EL (cell line): ENCODE data around the gene IGFL4.
A peak's percentile ranks its signal among the peaks of the same experiment; 100 is the strongest.

Source experiments
- DNase-seq: peaks from one replicate; pipeline ENCODE4 v3.0.0-alpha.2; 2016

IGFL4 gene

DNA sequence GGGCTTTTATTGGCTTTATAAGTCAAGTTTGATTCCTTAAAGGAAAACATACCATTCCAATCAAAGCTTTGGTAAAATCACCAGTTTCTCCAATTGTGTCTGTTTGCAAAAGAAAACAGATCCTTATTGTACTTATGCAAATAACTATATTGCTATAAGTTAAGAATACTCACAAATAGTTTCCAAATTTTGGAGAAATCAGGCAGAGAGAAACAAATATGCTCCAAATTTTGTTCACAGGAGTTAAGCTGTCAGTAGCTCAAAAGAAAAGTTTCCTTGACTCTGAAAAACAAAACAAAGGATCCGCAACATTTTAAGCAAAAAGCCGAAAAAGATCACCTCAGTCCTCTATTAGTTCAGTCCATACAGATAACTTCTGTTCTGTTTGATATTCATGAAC is 19.2 kb upstream of the IGFL4 start:
- DNase-seq, result no peak

DNA sequence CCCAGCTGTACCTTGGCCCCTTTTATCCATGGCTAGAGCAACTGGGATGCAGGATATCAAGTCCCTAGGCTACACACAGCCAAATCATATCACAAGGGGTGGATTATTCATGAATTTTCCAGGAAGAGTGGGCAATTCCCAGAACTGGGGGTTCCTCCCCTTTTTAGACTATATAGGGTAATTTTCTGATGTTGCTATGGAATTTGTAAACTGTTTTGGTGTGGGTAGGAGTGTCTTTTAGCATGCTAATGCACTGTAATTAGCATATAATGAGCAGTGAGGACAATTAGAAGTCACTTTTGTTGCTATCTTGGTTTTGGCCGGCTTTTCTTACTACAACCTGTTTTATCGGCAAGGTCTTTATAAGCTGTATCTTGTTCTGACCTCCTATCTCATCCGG is 18.0 kb upstream of the IGFL4 start:
- no peak for DNase-seq

DNA sequence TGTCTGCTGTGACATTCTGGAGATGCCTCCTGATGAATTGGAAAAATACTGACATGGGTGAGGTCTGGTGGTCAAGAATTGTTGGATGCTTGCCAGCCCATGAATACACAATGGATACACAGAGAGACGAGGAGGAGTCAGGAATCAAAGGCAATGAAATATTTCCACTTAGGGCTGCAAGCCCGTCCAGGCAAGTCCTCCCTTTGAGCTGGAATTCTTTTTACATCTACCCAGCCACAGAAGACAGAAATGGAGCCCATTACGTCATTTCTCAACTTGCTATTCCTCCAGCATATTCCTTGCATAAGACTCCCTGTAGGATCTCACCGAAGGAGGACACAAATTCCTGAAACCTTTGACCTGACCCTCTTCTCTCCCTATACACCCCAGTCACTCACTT is 15.7 kb upstream of the IGFL4 start:
- DNase-seq, result no peak

DNA sequence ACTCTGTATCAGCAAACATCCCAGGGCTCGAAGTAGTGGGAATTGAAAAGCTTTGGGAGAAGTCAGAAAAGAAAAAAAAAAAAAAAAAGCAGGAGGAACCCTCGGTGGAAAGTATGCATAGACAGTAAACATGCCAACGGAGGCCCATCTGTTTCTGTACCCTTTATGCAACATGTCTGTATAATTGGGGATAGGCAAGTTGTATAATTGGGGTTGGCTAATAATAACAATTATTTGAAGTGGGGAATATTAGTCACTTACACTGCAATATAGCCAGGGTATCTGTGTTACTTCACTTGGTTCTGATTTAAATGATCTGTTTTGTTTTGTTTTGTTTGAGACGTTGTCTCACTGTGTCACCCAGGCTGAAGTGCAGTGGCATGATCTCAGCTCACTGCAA is 12.1 kb upstream of the IGFL4 start:
- DNase-seq, result no peak

DNA sequence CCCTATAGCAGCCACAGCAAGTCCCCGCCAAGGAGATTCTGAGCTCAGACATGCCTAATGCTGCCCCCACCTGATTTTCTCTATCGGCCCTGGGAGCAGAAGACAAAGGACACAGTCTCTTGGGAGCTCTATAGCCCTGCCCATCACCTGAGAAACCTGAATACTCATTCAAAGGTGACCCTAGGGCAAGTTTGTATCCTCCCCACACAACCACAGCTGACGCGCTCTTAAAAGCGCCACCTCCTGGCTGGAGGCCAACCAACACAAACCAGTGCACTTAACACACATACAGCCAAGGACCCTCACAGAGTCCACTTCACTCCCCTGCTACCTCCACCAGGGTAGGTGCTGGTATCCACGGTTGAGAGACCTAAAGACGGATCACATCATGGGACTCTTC is 8.8 kb upstream of the IGFL4 start:
- no peak for DNase-seq

DNA sequence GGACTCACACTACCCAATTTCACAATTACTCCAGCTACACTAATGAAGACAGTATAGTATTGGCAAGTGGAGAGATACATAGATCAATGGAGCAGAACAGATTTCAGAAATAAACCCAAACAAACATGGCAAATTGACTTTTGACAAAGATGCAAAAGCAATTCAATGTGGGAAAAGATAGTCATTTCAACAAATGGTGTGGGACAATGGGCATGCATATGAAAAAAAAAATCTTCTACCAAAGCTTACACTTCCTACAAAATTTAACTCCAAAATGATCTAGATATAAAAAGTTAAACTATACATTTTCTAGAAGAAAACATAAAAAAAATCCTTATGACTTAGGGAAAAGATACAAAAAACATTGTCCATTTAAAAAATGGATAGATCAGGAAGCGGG is 2.7 kb upstream of the IGFL4 start:
- no peak for DNase-seq

DNA sequence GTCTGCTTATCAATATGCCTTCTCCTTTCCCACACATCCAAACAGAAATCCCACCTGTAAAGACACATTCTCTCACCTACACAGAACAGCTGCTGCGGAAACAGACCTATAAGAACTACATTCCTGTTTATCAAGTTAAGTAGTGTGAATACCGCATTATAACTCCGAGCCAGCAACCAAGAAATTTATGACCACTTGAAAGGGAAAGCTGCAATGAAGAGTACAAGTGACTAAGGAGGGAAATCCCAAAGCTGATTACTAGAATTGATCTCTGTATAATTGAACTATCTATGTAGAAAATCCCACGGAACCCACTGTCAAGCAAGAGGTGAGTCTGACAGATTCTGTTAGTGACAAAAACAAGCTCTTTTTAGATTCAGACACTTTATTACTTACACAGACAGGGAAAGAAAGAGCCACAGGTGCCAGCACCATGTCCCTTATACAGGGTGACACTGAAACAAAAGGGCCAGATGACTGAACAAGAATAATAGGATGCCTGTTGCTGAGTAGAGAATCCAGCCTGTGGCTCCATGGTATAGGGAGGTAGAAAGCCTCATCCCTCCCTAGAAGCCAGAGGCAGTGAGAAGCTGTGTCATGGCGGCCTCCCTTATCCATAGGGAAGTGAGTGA is 1.6 kb upstream of the IGFL4 start:
- DNase-seq, result no peak

DNA sequence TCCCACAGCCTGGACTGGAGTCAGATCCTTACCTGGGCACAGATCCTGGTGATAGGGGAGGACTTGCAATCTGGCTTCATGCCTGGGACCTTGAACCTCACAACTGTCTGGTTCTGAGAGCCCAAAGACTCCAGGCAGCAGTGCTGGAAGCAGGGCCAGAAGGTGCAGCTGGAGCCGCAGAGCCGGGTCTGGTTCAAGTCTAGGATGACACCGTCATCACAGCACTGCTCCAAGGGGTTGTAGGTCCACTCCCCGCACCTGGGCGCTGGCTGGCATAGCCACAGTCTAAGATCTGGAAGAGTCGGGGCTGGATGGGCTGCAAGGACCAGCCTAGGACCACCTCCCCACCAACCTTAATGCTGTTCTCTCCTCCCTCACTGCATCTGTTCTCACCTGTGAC is 677 bp downstream of the IGFL4 start:
- DNase-seq, result no peak

DNA sequence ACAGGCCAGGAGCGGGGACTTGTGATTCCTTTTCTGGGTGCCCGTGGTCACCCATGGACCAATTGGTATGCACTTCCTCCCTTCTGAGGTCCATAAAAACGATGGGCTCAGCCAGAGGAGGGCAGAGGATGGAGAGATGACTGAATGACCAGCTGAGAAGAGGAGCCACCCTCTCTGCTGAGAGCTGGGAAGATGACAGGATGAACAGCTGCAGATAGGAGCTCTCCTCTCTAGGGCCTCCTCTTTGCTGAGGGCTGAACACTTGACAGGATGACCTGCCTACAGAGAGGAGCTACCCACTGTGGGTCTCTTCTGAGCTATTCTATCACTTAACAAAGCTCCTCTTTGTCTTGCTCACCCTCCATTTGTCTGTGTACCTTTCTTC is 4.1 kb downstream of the IGFL4 start:
- no peak for DNase-seq

DNA sequence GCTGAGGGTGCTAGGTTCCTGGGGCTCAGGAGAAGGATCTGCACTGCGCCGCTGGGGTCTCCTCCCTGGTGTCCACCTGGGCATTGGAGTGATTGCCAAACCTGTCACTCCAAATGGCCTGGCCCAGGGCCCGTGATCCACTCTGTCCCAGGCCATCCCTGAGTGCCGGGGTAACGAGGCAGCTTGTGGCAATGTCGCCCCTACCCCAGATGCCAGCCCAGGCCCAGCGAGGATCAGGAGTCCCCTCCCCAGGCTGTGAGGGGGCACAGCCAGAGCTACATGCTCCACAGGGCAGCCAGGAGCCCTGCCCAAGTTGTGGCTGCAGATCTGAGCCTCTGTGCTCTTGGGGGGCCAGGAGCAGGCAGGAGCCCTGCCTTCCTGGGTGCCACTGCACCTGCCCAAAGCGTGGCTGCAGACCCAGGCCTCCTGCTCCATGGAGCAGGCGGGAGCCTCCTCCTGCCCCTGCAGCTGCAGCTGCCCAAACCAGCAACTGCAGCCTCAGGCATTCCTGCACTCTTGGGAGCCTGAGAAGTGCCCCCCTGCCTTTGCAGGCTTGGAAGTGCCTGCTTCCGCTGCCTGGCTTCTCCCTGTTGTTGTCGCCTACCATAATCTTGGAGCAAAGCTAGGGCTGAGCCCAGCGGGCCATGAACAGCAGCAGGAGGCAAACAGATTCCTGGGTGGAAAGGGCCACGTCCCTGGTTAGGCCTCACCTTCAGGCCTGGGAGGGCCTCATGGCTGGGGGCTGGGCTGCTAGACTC is 4.6 kb downstream of the IGFL4 start:
- no peak for DNase-seq

DNA sequence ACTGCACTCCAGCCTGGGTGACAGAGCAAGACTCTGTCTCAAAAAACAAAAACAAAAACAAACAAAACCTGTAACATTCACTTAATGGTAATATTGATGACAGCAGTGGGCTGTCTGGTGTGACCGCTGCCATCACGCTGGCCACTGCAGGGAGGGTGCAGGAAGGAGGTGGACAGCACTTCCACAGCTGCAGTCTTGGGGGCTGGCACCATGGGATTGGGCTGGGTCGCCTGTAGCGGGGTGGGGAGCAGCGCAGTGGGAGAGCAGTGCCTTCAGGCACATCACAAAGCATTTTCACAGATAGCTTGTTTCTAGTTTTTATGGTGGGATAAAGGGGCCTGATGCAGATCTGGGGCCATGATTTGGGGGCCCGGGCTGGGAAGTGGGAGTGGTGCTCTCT is 5.3 kb downstream of the IGFL4 start:
- no peak for DNase-seq

DNA sequence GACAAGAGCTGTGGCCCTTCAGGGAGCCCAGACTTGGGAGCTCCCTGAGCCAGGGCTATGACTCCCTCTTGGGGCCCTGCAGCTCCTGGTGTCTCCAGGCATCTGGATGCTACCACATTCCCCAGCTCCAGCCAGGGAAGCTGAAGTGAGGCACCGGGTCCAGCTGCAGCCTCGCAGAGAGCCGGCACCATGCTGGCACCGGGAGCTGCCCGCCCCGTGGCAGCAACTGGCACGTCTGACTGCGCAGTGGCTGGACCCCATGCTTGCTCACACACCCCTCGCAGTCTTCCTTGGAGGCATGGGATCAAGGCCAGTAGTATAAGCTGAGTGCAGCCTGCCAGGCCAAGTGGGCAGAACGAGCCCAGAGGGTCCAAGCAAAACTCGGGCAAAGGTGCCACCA is 7.4 kb downstream of the IGFL4 start:
- DNase-seq, result no peak

DNA sequence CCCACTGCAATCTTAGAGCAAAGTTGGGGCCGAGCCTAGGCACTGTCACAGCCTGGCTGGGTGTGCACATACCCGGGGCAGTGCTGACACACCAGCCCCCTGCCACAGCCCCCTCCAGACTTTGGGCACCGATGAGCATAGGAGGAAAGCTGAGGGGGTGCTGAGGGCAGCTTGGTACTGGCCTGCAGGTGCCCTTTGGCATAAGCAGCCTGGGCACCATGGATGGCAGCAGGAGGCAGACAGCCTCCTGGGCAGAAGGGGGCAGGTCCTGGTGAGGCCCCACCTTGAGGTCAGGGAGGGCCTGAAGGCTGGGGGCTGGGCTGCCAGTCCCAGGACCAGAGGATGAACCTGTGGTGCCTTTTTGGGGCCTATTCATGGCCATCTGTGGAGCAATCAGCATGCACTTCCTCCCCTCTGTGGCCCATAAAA is 8.2 kb downstream of the IGFL4 start:
- no peak for DNase-seq

DNA sequence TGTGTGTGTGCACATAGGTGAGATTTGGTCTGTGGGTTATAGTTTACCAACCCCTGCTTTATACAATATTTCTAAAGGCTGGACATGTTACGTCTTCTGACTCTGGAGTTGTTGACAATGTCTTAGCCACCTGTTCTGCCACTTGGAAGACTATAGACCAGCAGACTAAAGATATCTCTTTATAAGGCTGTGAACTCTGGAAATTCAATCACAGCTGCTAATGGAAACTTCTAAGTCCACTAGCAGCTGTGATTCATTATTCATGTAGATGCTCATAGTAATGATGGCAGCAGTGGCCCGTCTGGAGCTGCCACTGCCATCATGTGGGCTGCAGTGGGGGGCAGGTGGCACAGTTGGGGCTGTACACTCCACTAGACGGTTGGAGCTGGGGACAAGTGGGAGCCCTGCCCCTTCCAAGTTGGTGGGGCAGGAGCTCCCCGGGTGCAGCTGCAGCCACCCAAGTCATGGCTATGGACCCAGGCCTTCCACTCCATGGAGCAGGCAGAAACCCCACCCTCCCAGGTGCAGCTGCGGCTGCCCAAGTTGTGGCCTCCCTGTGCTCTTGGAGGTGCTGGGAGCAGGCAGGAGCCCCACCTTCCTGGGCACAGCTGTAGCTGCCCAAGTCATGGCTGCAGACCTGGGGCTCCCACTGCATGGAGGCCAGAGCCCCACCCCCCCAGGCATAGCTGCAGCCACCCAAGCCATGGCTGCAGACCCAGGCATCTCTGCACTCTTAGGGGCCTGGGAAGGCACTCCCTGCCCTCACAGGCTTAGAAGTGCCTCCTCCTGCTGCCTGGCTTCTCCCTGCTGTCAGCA is 8.8 kb downstream of the IGFL4 start:
- no peak for DNase-seq

DNA sequence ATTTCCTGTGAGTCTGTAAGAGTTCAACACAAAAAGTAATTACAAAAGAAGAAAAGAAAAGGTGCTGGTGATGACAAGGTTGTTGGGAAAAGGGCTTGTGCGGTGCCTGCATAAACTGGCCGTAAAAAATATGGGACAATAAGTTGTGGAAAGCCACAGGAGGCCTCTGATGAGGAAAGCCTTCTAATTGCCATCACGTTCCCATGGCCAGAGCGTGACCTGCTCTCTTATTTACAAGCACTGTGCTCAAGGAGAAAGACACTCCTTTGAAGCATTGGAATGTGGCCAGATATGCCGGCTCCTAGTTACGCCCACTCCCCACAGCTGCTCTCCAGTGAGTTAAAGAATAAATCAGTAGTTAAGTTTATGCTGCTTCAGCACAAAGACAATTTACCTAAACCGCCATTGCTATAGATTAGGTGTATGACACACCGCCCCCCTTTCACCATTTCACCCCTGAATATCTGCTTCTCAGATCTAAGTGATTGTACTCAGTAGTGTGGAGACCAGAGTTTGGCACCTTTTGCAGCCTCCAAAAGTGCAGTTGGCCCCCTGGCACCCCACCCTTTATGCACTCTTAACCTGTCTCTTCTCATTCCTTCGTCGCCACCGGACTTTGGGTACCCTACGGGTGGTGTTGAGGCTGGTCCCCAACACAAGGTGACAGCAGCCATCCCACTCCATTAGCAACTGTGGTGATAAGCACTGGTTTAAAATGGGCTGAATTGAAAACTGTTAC is 9.8 kb downstream of the IGFL4 start:
- no peak for DNase-seq

DNA sequence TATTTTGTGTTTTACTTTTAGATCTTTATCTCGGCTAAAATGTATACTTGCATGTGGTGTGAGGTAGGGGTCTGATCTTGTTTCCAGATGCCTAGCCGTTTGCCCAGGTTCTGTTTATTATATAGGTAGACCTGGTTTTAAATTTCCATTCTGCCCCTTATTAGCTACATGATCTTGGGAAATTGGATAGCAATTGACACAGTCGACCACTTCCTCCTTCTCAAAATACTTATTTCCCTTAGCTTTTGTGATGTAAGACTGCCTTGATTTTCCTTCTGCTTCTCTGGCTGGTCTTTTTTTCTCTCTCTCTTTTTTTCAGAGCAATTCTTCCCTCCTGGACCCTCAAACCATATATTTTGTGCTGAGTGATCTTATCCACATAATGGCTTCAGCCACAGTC is 15.0 kb downstream of the IGFL4 start:
- no peak for DNase-seq

DNA sequence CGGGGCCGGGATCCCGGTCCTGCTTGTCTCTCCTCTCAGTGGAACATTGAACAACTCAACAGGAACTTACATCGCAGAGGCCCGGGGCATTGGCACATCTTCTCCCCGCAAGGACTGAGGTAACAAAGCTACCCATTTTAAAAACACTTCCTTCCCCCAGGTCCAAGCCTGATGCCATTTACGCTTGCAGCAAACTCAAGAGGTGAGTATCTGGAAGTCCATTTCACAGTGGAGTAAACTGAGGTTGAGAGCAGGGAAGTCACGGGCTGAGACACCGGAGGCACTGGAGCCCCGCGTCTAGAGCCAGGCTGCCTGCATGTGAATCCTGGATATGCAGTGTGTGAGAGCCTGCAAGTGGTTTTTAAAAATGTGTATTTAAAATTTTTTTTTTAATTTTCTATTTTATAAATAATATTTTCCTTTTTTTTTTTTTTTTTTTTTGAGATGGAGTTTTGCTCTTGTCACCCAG is 17.5 kb downstream of the IGFL4 start:
- no peak for DNase-seq

DNA sequence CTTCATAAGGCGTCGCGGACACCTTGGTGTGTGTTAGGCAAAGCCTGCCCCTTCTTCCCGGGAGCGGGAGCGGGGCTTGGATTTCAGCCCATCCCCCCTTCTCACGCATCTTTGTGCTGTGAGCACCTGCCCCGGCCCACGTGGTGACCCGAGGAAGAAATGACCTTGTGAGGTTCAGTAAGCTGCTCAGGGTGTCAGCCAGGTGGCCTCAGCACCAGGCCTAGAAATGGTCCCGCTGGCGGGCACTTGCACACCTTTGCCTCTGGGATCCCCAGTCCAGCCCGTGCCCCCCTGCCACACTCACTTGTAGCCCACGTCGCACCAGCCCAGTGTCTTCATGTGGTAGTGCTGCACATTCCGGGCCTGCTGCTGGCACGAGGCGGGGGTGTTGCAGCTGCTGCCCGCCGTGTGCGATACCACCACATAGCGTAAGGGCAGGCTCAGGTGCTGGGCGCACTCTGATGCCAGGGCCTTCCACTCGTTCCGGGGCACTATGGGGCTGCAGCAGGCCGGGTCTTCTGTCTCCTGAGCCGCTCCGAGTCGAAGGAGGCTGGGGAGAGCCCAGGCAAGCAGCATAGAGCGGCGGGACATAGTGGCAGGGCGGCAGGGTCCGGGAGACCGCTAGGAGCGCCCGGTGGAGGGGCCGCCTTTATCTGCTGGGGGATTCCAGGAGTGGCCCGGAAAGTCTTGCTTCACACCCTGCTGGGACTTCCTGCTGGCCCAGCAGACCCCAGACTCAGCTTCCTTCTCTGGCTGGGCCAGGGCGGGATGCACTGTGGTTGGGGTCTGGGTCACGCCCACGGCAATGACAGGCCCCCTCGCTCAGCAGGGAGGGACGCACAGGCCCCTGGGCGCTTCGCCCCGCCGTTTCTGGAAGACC is 18.1 kb downstream of the IGFL4 start, which contains the start of gene PGLYRP1:
PGLYRP1 (minus strand) TSS at position 623 of the 880 bp plus-strand sequence; CDS start at position 591, 32 bp downstream.
- DNase-seq, result no peak

DNA sequence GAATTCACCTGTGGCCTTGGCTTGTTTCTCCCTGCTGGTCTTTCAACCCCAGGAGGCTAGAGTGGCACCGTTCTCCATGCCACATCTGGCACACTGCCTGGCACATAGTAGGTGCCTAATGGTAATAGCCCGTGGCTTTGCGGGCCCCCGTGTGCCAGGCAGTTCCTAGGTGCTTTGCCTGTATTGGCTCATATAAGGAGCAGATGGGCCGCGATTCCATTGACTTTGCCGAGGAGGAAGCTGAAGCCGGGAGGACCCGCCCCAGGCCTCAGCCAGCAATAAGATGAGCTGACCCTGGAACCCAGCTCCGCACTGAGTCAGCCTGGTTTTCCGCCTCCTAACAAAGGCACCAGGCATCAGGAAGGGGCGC is 18.8 kb downstream of the IGFL4 start:
- peak; percentile 13 for DNase-seq

DNA sequence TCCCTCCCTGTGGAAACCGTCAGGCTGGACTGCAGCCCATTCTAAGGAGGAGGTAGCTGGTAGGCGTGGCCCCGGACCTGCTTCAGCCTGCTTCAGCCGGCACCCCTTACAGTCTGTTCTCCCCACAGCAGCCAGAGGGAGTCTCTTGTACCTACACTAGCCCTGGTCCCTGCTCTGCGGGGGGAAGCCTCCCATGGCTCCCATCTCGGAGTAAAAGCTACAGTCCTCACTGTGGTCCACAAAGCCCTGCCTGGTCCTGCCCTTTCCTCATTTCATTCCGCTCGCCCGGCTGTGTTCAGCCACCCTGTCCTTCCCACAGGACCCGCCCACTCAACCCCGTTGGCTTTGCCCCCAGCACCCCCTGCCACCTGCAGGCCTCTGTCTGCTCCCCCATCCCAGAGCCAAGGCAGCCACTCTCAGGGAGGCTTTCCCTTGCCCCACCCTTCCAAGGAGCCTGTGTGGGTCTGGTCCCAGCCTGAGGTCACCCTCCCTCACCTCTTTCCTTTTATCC is 19.2 kb downstream of the IGFL4 start:
- no peak for DNase-seq

DNA sequence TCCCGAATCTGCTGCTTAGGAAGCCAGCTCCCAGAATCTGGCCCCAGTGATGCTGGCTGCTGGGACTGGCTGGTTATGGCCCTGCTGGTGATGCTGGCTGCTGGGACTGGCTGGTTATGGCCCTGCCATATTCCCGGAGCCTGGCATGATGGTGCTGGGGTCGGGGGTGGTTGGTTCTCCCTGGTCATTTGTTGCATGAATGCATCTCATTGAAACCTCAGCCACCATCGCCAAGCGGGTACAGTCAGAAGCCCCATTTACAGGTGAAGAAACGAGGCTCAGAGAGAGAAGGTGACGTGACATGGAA is 20.0 kb downstream of the IGFL4 start:
- DNase-seq, result no peak

DNA sequence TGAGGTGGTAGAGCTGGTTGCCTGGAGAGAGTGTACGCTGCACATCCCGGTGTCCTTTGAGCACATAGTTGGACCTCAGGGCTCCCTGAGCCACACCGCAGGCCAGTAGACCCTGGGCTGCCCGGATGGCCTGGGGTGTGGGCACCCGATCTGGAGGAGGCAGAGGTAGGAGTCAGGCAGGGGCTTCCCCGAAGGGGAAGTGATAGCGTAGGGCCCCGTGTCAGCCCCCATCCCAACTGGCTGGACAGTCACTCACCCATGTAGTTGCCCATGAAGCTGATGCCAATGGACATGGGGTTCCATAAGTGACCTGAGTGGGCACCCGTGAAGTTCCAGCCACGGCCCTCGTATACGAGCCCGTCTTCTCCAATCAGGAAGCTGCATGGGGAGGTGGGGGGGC is 21.5 kb downstream of the IGFL4 start:
- no peak for DNase-seq
